ENCODE results near the gene DRD3.

- TF ChIP-seq, protein P1, sequence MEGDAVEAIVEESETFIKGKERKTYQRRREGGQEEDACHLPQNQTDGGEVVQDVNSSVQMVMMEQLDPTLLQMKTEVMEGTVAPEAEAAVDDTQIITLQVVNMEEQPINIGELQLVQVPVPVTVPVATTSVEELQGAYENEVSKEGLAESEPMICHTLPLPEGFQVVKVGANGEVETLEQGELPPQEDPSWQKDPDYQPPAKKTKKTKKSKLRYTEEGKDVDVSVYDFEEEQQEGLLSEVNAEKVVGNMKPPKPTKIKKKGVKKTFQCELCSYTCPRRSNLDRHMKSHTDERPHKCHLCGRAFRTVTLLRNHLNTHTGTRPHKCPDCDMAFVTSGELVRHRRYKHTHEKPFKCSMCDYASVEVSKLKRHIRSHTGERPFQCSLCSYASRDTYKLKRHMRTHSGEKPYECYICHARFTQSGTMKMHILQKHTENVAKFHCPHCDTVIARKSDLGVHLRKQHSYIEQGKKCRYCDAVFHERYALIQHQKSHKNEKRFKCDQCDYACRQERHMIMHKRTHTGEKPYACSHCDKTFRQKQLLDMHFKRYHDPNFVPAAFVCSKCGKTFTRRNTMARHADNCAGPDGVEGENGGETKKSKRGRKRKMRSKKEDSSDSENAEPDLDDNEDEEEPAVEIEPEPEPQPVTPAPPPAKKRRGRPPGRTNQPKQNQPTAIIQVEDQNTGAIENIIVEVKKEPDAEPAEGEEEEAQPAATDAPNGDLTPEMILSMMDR (conservative IDR thresholded peaks at IDR 0.05 in 1 of 2, IDR thresholded peaks at IDR 0.05 in 1 of 2; ENCODE audit: low read depth in 1 of 2, low read length in 2 of 2) = no peak
- TF ChIP-seq EZH2 (IDR thresholded peaks at IDR 0.05; ENCODE audit: low read length, missing control alignments) = no peak
Measured at GRCh38 chr3:114205541-114205940, 26.7 kb upstream of the DRD3 start.
